Common myeloid progenitor, CD34-positive (primary cell): ENCODE measurements around the gene RAB11FIP3.
A peak's percentile ranks its signal among the peaks of the same experiment; 100 is the strongest.
"Not testable (repeated sequence)": the region's sequence is repeated elsewhere in the genome, so short reads cannot be mapped to it uniquely, and the experiment has no call there.

Experiments
- CTCF ChIA-PET: fragments of 350-600 bp; sonication (Branson Sonifier 250); formaldehyde crosslinking; loops from one replicate; lab custom pipeline; 2021; ENCODE audit warnings: antibody characterized with exemption; lab: Charles Lee
- POLR2A ChIA-PET: fragments of 350-600 bp; sonication (Branson Sonifier 250); formaldehyde crosslinking; loops from one replicate; lab custom pipeline; 2021; ENCODE audit warnings: antibody characterized with exemption; lab: Charles Lee
- DNase-seq, 3 donors: peaks; one replicate each; pipeline versions ENCODE4 v3.0.0 to v3.0.0-alpha.2; 2013
- H3K27ac ChIP-seq, 2 experiments: 1 replicate in 1 of 2; 2 replicates in 1 of 2; pipeline ENCODE4 v1.7.0; 2013; ENCODE audit warnings: inconsistent platforms in 2 of 2, low read length in 2 of 2, mild to moderate bottlenecking in 2 of 2, low read depth in 1 of 2, moderate library complexity in 1 of 2; ENCODE audit not compliant: severe bottlenecking in 2 of 2, insufficient read depth in 1 of 2, poor library complexity in 1 of 2
- H3K27me3 ChIP-seq, 5 experiments: replicated peaks in 2 of 5; 1 replicate in 3 of 5; 2 replicates in 2 of 5; pipeline versions ENCODE4 v1.6.1 to v1.7.0; 2013; ENCODE audit warnings: low read length in 4 of 5, mild to moderate bottlenecking in 2 of 5, moderate library complexity in 2 of 5, inconsistent platforms in 1 of 5; ENCODE audit not compliant: insufficient read depth in 5 of 5, control insufficient read depth in 4 of 5
- H3K36me3 ChIP-seq, 4 experiments: 1 replicate in 2 of 4; 2 replicates in 2 of 4; pipeline versions ENCODE4 v1.6.1 to v1.7.0; 2013; ENCODE audit warnings: low read length in 3 of 4, control low read depth in 1 of 4, mild to moderate bottlenecking in 1 of 4; ENCODE audit not compliant: control insufficient read depth in 4 of 4, insufficient read depth in 4 of 4
- H3K4me1 ChIP-seq, 4 experiments: 1 replicate in 3 of 4; 2 replicates in 1 of 4; pipeline versions ENCODE4 v1.6.1 to v1.7.1; 2013; ENCODE audit warnings: low read length in 3 of 4, mild to moderate bottlenecking in 3 of 4, control low read depth in 1 of 4, inconsistent platforms in 1 of 4, moderate library complexity in 1 of 4; ENCODE audit not compliant: control insufficient read depth in 4 of 4, insufficient read depth in 4 of 4; ENCODE audit errors: control extremely low read depth in 1 of 4
- H3K4me3 ChIP-seq, 7 experiments: 1 replicate in 4 of 7; 2 replicates in 3 of 7; pipeline versions ENCODE4 v1.5.1 to v1.7.0; 2013; ENCODE audit warnings: mild to moderate bottlenecking in 7 of 7, low read length in 6 of 7, moderate library complexity in 6 of 7, inconsistent platforms in 2 of 7, low read depth in 2 of 7, control low read depth in 1 of 7; ENCODE audit not compliant: insufficient read depth in 4 of 7, control insufficient read depth in 1 of 7; ENCODE audit errors: extremely low read depth in 1 of 7
- H3K9me3 ChIP-seq, 5 experiments: 1 replicate in 4 of 5; 2 replicates in 1 of 5; pipeline versions ENCODE4 v1.6.1 to v1.7.1; 2013; ENCODE audit warnings: low read length in 4 of 5, mild to moderate bottlenecking in 2 of 5, inconsistent platforms in 1 of 5, low read depth in 1 of 5, moderate library complexity in 1 of 5; ENCODE audit not compliant: control insufficient read depth in 4 of 5, insufficient read depth in 2 of 5; ENCODE audit errors: control extremely low read depth in 1 of 5
- WGBS: methylation state at CpG from one replicate; pipeline ENCODE4 v1.1.5; 2013; ENCODE audit not compliant: insufficient coverage; 5-methylcytosine and 5-hydroxymethylcytosine counted together

RAB11FIP3 gene

GRCh38 chr16:467249-467871 lies 41.9 kb downstream of the RAB11FIP3 start:
- H3K4me1 ChIP-seq, H3K27me3 ChIP-seq, DNase-seq, H3K4me3 ChIP-seq, H3K9me3 ChIP-seq, H3K27ac ChIP-seq, POLR2A ChIA-PET: not testable (repeated sequence)
- H3K36me3 ChIP-seq, result peaks cover 0 to 26% (median 3%) of the 10 kb centered on the region in 4 experiments
- CTCF ChIA-PET, result interaction anchor here (0.6 to 1.3 kb wide), 3 partner anchors 10 to 28 kb away, joined by 3 to 5 read pairs (median 3); no protein-coding TSS in a partner anchor
- WGBS, result 100% methylated on average over 6 of the region's 12 CpGs

GRCh38 chr16:468068-468821 lies 42.8 kb downstream of the RAB11FIP3 start:
- H3K27ac ChIP-seq, result no peak overlapping the region
- no peaks in the 10 kb centered on the region for H3K9me3 ChIP-seq
- H3K4me1 ChIP-seq, result no peaks in the 10 kb centered on the region
- ChIA-PET CTCF (no interaction called here), POLR2A (no interaction called here)
- peak in 2 of 3 donors; percentile 34 to 40 for DNase-seq
- peaks cover 0 to 26% (median 2%) of the 10 kb centered on the region in 4 experiments for H3K36me3 ChIP-seq
- no peak overlapping the region for H3K4me3 ChIP-seq
- no peaks in the 10 kb centered on the region for H3K27me3 ChIP-seq
- 92% methylated on average over 9 of the region's 19 CpGs for WGBS

DNA sequence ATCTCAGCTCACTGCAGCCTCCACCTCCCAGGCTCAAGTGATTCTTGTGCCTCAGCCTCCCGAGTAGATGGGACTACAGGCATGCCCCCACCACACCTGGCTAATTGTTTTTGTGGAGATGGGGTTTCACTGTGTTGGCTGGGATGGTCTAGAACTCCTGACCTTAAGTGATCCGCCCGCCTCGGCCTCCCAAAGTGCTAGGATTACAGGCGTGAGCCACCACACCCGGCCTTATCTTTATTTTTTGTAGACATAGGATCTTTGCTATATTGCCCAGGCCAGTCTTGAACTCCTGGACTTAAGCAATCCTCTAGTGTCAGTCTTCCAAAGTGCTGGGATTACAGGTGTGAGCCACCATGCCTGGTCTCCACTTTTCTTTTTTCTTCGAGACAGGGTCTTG lies 44.0 kb downstream of the RAB11FIP3 start:
- H3K9me3 ChIP-seq, POLR2A ChIA-PET, H3K4me1 ChIP-seq, CTCF ChIA-PET, DNase-seq, H3K27me3 ChIP-seq, H3K27ac ChIP-seq, H3K4me3 ChIP-seq: not testable (repeated sequence)
- peaks cover 0 to 18% (median 2%) of the 10 kb centered on the region in 4 experiments for H3K36me3 ChIP-seq
- WGBS, result 98% methylated on average over 6 of the region's 7 CpGs

DNA sequence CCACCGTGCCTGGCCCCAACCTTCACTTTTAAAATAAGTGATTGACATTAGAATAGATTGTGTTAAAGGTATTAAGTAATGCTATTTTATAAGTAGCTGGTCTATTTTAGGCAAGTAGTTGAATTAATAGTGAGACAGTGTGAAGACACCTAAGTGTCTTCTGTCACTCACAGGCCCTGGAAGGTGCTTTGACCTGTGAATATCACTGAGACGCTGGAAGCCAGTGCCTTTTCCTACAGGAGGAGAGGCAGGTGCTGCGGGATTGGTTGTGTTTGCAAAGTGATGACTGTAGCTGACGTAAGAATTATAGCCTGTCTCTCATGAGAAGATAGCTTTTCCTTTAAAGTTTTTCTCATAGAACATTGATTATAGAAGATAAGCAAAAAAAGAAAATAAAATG lies 45.0 kb downstream of the RAB11FIP3 start:
- no peak overlapping the region for H3K27ac ChIP-seq

DNA sequence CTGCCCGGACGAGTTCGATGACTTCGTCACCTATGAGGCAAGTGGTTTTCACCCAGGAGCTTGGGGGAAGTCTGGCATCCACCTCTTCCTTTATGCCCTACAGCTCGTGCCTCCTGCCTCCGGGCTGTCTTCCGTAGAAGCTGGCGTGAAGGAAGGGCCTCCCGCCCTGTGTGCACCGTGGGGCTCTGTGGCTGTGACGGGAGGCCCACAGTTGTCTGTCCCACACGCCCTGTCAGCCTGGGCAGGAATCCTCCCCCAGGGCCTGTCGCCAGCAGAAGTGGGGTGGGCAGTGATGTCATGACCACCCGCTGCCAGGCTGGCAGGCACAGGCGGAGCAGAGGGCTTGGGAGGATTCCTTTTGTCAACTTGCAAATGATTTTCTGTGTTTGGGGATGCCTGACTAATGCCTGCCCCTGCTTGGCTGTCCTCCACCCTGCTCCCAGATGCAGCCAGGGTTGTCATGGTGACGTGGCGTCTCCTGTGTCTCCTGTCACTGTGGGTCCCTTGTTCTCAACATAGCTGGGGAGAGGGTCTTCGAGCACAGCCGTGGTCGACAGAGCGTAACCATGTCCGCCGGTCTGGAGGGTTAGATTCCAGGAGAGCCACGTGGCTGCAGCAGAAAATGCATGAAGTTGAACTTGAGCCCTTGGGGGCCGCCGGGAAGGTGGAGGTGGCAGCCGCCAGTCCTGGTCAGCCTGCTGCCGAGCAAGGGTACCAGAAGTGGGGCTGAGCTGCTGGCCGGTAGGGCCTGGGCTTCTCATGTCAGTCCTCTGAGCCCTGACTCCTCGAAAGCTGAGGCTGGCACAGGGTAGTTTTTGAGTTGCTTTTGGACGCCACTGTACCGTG lies 46.1 kb downstream of the RAB11FIP3 start:
- H3K4me1 ChIP-seq, result peaks cover 0 to 12% (median 0%) of the 10 kb centered on the region in 4 experiments
- 94% methylated on average over 30 of the region's 32 CpGs for WGBS
- DNase-seq, result peak in 1 of 3 donors; percentile 16
- ChIA-PET CTCF (interaction anchor here (1.3 to 1.6 kb wide), 2 partner anchors 18 to 20 kb away, joined by 3 to 5 read pairs; no protein-coding TSS in a partner anchor), POLR2A (interaction anchor here (0.7 kb wide), 1 partner anchor 174 kb away, joined by 3 read pairs; no protein-coding TSS in a partner anchor)
- no peaks in the 10 kb centered on the region for H3K9me3 ChIP-seq
- H3K36me3 ChIP-seq, result peaks cover 0 to 18% (median 2%) of the 10 kb centered on the region in 4 experiments
- no peak overlapping the region for H3K4me3 ChIP-seq
- H3K27me3 ChIP-seq, result no peaks in the 10 kb centered on the region
- H3K27ac ChIP-seq, result no peak overlapping the region

More for the DNA sequence above, 45.0 kb downstream of the RAB11FIP3 start:
- CTCF ChIA-PET, result interaction anchor here (1.3 to 1.6 kb wide), 2 partner anchors 19 to 21 kb away, joined by 3 to 5 read pairs; no protein-coding TSS in a partner anchor
- WGBS, result no CpG with 5 or more reads among the region's 4 CpGs
- peaks cover 0 to 2% (median 0%) of the 10 kb centered on the region in 4 experiments for H3K4me1 ChIP-seq
- POLR2A ChIA-PET, result no interaction called here
- no peak for DNase-seq
- no peak overlapping the region for H3K4me3 ChIP-seq
- peaks cover 0 to 18% (median 2%) of the 10 kb centered on the region in 4 experiments for H3K36me3 ChIP-seq
- no peaks in the 10 kb centered on the region for H3K9me3 ChIP-seq
- H3K27me3 ChIP-seq, result no peaks in the 10 kb centered on the region

DNA sequence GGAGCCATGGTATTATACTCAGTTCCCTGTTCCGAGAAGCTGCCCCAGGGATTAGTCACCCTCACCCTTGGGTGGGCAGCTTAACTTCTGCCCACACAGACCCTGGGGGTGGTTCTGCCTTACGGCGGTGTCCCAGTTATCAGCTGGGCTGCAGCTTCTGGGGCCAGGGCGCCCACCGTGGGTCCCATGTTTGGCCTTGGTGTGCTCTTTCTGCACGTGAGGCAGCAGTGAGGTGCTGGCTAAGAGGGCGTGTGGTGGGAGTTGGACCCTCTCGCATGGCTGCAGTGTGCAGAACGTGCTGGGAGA lies 46.7 kb downstream of the RAB11FIP3 start:
- no peak overlapping the region for H3K4me3 ChIP-seq
- no peak for DNase-seq
- H3K36me3 ChIP-seq, result peaks cover 0 to 18% (median 2%) of the 10 kb centered on the region in 4 experiments
- no peaks in the 10 kb centered on the region for H3K27me3 ChIP-seq
- H3K9me3 ChIP-seq, result no peaks in the 10 kb centered on the region
- peaks cover 0 to 14% (median under 1%) of the 10 kb centered on the region in 4 experiments for H3K4me1 ChIP-seq
- H3K27ac ChIP-seq, result no peak overlapping the region
- ChIA-PET POLR2A (no interaction called here), CTCF (interaction anchor here (1.2 kb wide), 1 partner anchor 15 kb away, joined by 3 read pairs; no protein-coding TSS in a partner anchor)
- 95% methylated on average over 7 of the region's 9 CpGs for WGBS
